Stimulated activated CD4-positive, alpha-beta T cell treated with anti-CD3 and anti-CD28 coated beads, Interleukin-1b, Interleukin-23, amount 100 ng/mL, for 24 hours (primary cell): ENCODE measurements around the gene MIA2.
"Not testable (repeated sequence)": the region's sequence is repeated elsewhere in the genome, so short reads cannot be mapped to it uniquely, and the experiment has no call there.

Source experiments
- DNase-seq, 4 experiments: peaks; one replicate each; pipeline ENCODE4 v3.0.0-alpha.2; 2020; ENCODE audit warnings: low read depth in 4 of 4, low spot score in 1 of 4

Gene MIA2

DNA sequence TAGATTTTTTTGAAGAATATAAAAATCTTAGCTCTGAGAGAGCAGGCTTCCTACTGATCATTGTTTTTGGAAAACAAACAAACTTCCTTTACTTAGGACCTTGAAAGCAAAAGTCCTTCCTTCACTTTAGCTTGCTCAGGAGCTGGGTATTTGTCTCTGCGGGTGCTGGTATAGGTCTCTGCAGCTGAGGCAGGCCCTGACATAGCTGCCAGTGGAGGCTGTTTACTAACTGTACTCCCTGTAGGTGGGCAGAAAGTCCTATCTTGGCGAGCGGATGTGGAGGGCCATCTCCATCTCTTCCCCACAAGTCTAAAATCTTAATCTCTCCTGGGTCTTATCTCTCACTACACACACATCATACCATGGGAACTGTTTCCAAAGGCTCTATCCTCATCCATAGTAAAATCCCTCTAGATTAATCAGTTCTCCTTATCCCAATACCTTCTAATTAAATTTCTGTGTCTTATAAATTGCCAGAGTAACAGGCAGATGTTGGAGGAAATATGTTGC is 4.1 kb upstream of the MIA2 start:
- no peak for DNase-seq

DNA sequence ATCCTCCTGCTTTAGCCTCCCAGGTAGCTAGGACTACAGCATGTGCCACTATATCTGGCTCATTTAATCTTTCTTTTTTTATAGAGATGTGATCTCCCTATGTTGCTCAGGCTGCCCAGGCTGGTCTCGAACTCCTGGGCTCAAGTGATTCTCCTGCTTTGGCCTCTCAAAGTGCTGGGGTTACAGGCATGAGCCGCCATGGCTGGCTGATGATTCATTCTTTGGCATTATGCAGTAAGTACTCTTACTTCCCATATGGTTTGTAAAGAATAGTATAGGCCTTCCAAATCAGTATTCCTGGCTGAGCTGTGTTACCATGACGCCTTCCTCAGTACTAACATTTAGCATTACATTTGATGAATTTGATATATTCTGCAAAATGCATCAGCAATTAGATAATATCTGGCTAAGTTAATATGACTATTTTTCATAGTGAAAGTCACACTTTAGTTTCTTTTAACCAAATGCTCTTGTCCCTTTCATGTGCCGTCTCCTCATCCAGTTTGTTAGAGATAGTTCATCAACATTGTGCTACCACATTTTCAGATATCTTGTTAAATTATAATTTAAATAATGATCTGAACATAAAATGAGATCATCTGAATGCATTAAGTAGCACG is 3.2 kb upstream of the MIA2 start:
- DNase-seq: no peak

- DNase-seq: peak in 1 of 4 experiments; percentile 10
These were observed 1.8 kb upstream of the MIA2 start for GRCh38 chr14:39231751-39232553.

DNA sequence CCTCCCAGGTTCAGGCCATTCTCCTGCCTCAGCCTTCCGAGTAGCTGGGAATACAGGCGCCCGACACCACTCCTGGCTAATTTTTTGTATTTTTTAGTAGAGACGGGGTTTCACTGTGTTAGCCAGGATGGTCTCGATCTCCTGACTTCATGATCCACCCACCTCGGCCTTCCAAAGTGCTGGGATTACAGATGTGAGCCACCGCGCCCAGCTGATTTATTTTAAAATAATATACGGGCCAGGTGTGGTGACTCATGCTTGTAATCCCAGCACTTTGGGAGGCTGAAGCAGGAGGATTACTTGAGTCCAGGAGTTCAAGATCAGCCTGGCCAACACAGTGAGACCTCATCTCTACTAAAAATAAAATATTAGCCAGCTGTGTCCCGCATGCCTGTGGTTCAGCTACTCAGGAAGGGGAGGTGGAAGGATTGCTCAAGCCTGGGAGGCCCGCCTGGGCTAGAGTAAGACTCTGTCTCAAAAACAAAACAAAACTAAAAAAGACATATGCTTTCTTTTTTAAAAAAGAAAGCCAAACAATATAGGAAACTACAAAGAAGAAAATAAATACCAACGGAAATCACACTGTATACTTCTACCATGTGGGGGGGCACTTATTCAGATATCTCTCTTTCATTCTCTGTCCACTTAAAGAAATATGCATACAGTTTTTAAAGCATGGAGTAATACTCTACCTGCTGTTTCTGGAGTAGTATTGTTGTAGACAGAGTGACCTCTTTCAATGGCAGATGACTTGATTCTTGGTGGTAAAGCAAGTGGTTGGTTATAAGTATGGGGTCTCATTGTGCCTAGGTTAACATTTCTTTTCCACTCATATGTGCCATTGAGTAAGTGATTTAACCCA is 930 bp upstream of the MIA2 start:
- DNase-seq: no peak

DNA sequence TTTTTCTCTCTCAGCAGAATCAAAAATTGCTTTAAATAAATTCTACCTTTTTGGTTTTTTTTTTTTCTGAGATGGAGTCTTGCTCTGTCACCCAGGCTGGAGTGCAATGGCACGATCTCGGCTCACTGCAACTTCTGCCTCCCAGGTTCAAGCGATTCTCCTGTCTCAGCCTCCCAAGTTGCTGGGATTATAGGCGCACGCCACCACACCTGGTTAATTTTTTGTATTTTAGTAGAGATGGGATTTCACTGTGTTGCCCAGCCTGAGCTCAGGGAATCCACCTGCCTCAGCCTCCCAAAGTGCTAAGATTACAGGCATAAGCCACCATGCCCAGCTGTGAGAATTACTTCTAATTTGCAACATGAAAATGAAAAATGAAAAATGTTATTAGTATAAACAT is 1.3 kb downstream of the MIA2 start:
- DNase-seq: not testable (repeated sequence)

- DNase-seq: not testable (repeated sequence)
These were observed 1.8 kb downstream of the MIA2 start for GRCh38 chr14:39235466-39235865.

GRCh38 chr14:39240769-39241168 is 7.1 kb downstream of the MIA2 start:
- DNase-seq: no peak

- no peak for DNase-seq
These were observed 7.9 kb downstream of the MIA2 start for GRCh38 chr14:39241637-39242036.

GRCh38 chr14:39243831-39244230 is 10.1 kb downstream of the MIA2 start:
- no peak for DNase-seq

GRCh38 chr14:39246618-39247017 is 12.9 kb downstream of the MIA2 start:
- DNase-seq: no peak

DNA sequence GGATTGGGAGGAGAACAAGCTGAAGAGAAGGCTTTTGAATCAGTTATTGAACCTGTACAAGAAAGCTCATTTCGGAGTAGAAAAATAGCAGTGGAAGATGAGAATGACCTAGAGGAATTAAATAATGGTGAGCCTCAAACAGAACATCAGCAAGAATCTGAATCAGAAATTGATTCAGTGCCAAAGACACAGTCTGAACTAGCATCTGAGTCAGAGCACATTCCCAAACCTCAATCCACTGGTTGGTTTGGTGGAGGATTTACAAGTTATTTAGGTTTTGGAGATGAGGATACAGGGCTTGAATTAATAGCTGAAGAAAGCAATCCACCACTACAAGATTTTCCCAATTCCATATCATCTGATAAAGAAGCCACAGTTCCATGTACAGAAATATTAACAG is 13.5 kb downstream of the MIA2 start:
- no peak for DNase-seq

DNA sequence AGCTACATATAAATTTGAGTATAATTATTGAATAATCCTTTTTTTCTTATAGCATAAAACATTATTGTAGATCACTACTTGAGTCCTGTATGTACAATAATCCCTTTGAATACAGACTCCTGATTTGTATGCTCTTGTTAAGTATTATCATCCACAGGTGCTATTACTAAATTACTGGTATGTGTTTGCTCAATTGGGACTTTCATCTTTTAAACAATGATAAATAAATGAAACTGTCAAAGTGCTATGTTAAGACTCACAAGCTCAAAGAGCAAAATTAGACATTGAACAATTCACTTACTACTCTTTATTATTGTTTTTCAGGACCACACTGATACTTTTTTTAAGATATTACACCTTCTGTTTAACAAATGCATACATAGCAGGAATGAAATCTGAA is 17.8 kb downstream of the MIA2 start:
- no peak for DNase-seq

GRCh38 chr14:39257388-39257787 is 23.7 kb downstream of the MIA2 start:
- not testable (repeated sequence) for DNase-seq

DNA sequence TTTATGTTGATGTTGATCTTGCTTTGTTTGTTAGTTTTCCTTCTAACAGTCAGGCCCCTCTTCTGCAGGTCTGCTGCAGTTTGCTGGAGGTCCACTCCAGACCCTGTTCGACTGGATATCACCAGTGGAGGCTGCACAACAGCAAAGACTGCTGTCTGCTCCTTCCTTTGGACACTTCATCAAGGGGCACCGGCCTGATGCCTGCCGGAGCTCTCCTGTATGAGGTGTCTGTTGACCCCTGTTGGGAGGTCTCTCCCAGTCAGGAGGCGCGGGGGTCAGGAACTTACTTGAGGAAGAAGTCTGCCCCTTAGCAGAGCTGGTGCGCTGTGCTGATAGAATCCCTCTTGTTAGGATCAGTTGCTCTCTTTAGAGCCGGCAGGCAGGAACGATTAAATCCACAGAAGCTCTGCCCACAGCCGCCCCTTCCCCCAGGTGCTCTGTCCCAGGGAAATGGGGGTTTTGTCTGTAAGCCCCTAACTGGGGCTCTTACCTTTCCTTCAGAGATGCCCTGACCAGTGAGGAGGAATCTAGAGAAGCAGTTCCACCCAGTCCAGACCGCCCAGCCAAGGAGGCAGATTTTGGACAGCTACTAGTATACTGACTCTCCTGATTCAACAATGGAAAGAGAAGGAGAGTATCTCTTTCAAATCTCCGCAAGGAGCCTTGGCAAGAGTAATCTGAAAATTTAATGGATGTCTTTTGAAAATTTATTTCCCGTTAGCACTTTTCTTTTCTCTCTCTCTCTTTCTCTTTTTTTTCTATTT is 25.2 kb downstream of the MIA2 start:
- DNase-seq: no peak

- DNase-seq: not testable (repeated sequence)
These were observed 26.4 kb downstream of the MIA2 start for GRCh38 chr14:39260161-39260560.

DNA sequence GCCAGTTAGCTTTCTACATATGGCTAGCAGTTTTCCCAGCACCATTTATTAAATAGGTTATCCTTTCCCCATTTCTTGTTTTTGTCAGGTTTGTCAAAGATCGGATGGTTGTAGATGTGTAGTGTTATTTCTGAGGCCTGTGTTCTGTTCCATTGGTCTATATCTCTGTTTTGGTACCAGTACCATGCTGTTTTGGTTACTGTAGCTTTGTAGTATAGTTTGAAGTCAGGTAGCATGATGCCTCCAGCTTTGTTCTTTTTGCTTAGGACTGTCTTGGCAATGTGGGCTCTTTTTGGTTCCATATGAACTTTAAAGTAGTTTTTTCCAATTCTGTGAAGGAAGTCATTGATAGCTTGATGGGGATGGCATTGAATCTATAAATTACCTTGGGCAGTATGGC is 28.5 kb downstream of the MIA2 start:
- not testable (repeated sequence) for DNase-seq

DNA sequence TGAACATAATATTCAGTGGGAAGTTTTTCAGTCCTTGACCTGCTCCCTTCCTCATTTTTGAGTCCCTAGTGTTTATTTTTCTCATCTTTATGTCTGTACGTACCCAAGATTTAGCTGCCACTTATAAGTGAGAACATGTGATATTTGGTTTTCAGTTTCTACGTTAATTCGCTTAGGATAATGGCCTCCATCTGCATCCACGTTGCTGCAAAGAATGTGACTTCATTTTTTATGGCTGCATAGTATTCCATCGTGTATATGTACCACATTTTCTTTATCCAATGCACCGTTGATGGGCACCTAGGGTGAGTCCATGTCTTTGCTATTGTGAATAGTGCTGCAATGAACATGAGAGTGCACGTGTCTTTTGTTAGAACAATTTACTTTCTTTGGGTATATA is 30.3 kb downstream of the MIA2 start:
- DNase-seq: no peak

DNA sequence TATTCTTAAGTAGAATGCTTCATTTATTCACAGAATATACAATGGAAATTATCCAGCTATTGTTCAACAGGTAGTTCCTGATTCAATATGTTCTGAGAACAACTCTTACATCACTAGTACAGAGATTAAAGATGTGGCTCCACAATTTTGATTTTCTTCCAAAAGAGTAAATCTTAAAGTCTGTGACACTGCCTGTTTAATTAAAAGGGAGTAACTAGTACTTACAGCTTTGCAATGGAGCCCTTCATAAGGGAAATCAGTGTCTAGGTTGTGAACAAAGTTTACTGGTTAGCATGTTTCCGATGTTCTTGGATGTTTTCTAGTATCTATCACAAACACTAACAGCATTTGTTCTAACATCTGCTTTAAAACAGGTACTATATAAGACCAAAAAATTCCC is 30.8 kb downstream of the MIA2 start:
- no peak for DNase-seq

DNA sequence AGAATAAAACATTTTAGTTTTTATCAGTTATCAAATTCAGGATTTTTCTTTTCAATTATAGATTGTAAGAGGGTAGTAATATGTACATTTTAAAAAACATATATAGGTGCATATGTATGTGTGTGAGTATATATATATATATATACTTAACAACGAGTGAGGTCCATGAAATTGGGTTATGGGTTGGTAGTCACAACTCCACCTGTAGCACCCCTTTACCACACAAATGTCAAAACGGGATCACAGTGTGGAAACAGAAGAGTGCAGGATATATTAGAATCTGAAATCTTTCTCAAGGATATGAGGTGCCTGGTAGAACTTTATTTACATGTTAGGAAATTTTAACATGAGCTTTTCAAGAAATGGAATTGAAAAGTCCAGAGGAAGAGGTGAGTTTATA is 31.3 kb downstream of the MIA2 start:
- no peak for DNase-seq

- DNase-seq: no peak
These were observed 32.2 kb downstream of the MIA2 start for GRCh38 chr14:39265806-39266524.
